ENCODE results near the gene G6PC3.
A peak's percentile ranks its signal among the peaks of the same experiment; 100 is the strongest.

Gene G6PC3

GRCh38 chr17:44063704-44064639 is 6.6 kb upstream of the G6PC3 start:
- no peak overlapping the region for H3K27ac ChIP-seq (ENCODE audit: low read length)
- no peak overlapping the region for H3K4me3 ChIP-seq (ENCODE audit: low read length)
- H3K36me3 ChIP-seq (ENCODE audit: control insufficient read depth, low read depth, low read length): peaks cover 40% of the 10 kb centered on the region
- peaks cover 7% of the 10 kb centered on the region for H3K4me1 ChIP-seq (ENCODE audit: control insufficient read depth, low read depth, low read length)
- H3K27me3 ChIP-seq (ENCODE audit: control insufficient read depth, insufficient read depth, low read length): no peaks in the 10 kb centered on the region
- H3K9ac ChIP-seq (ENCODE audit: low read length): no peak overlapping the region
- no peaks in the 10 kb centered on the region for H3K9me3 ChIP-seq (ENCODE audit: control insufficient read depth, low read depth, low read length)

GRCh38 chr17:44065668-44066203 is 4.8 kb upstream of the G6PC3 start:
- H3K9ac ChIP-seq (ENCODE audit: low read length): peak overlapping the region; percentile 98
- H3K4me3 ChIP-seq (ENCODE audit: low read length): peak overlapping the region; percentile 99
- H3K36me3 ChIP-seq (ENCODE audit: control insufficient read depth, low read depth, low read length): peaks cover 29% of the 10 kb centered on the region
- no peaks in the 10 kb centered on the region for H3K9me3 ChIP-seq (ENCODE audit: control insufficient read depth, low read depth, low read length)
- peak overlapping the region; percentile 88 for H3K27ac ChIP-seq (ENCODE audit: low read length)
- no peaks in the 10 kb centered on the region for H3K27me3 ChIP-seq (ENCODE audit: control insufficient read depth, insufficient read depth, low read length)
- peaks cover 10% of the 10 kb centered on the region for H3K4me1 ChIP-seq (ENCODE audit: control insufficient read depth, low read depth, low read length)

GRCh38 chr17:44066204-44066930 is 4.2 kb upstream of the G6PC3 start, which contains the start of gene LSM12:
Gene LSM12, minus strand, starts transcription at chr17:44066671. Its CDS starts 84 bp downstream, at chr17:44066587.
- Histone ChIP-seq H3K4me3 (ENCODE audit: low read length) (peak within 1 kb of the TSS; percentile 99), H3K9ac (ENCODE audit: low read length) (peak within 1 kb of the TSS; percentile 98), H3K9me3 (ENCODE audit: control insufficient read depth, low read depth, low read length) (no peaks in the 10 kb centered on the region), H3K36me3 (ENCODE audit: control insufficient read depth, low read depth, low read length) (peaks cover 26% of the 10 kb centered on the region), H3K4me1 (ENCODE audit: control insufficient read depth, low read depth, low read length) (peaks cover 10% of the 10 kb centered on the region), H3K27ac (ENCODE audit: low read length) (peak within 1 kb of the TSS; percentile 88), H3K27me3 (ENCODE audit: control insufficient read depth, insufficient read depth, low read length) (no peaks in the 10 kb centered on the region)

GRCh38 chr17:44067545-44067940 is 3.0 kb upstream of the G6PC3 start:
- H3K9me3 ChIP-seq (ENCODE audit: control insufficient read depth, low read depth, low read length): no peaks in the 10 kb centered on the region
- peaks cover 18% of the 10 kb centered on the region for H3K36me3 ChIP-seq (ENCODE audit: control insufficient read depth, low read depth, low read length)
- H3K4me3 ChIP-seq (ENCODE audit: low read length): no peak overlapping the region
- H3K9ac ChIP-seq (ENCODE audit: low read length): no peak overlapping the region
- peaks cover 17% of the 10 kb centered on the region for H3K4me1 ChIP-seq (ENCODE audit: control insufficient read depth, low read depth, low read length)
- H3K27me3 ChIP-seq (ENCODE audit: control insufficient read depth, insufficient read depth, low read length): no peaks in the 10 kb centered on the region
- no peak overlapping the region for H3K27ac ChIP-seq (ENCODE audit: low read length)

GRCh38 chr17:44069974-44070454 is 521 bp upstream of the G6PC3 start:
- H3K4me1 ChIP-seq (ENCODE audit: control insufficient read depth, low read depth, low read length): peaks cover 16% of the 10 kb centered on the region
- peak overlapping the region; percentile 63 for H3K4me3 ChIP-seq (ENCODE audit: low read length)
- H3K36me3 ChIP-seq (ENCODE audit: control insufficient read depth, low read depth, low read length): peaks cover 9% of the 10 kb centered on the region
- no peaks in the 10 kb centered on the region for H3K27me3 ChIP-seq (ENCODE audit: control insufficient read depth, insufficient read depth, low read length)
- no peaks in the 10 kb centered on the region for H3K9me3 ChIP-seq (ENCODE audit: control insufficient read depth, low read depth, low read length)
- H3K27ac ChIP-seq (ENCODE audit: low read length): peak overlapping the region; percentile 74
- H3K9ac ChIP-seq (ENCODE audit: low read length): peak overlapping the region; percentile 67

- H3K4me3 ChIP-seq (ENCODE audit: low read length): peak overlapping the region; percentile 93
- H3K27me3 ChIP-seq (ENCODE audit: control insufficient read depth, insufficient read depth, low read length): no peaks in the 10 kb centered on the region
- peak overlapping the region; percentile 79 for H3K27ac ChIP-seq (ENCODE audit: low read length)
These were observed 624 bp downstream of the G6PC3 start for GRCh38 chr17:44071198-44071520.

GRCh38 chr17:44071772-44072171 is 1.2 kb downstream of the G6PC3 start:
- Histone ChIP-seq H3K4me3 (ENCODE audit: low read length) (peak overlapping the region; percentile 93), H3K27ac (ENCODE audit: low read length) (peak overlapping the region; percentile 79), H3K9ac (ENCODE audit: low read length) (peak overlapping the region; percentile 91), H3K36me3 (ENCODE audit: control insufficient read depth, low read depth, low read length) (peaks cover 25% of the 10 kb centered on the region), H3K9me3 (ENCODE audit: control insufficient read depth, low read depth, low read length) (no peaks in the 10 kb centered on the region), H3K27me3 (ENCODE audit: control insufficient read depth, insufficient read depth, low read length) (no peaks in the 10 kb centered on the region), H3K4me1 (ENCODE audit: control insufficient read depth, low read depth, low read length) (peaks cover 11% of the 10 kb centered on the region)

More at GRCh38 chr17:44071198-44071520, 624 bp downstream of the G6PC3 start:
- peaks cover 11% of the 10 kb centered on the region for H3K4me1 ChIP-seq (ENCODE audit: control insufficient read depth, low read depth, low read length)
- H3K36me3 ChIP-seq (ENCODE audit: control insufficient read depth, low read depth, low read length): peaks cover 18% of the 10 kb centered on the region
- H3K9ac ChIP-seq (ENCODE audit: low read length): peak overlapping the region; percentile 91
- no peaks in the 10 kb centered on the region for H3K9me3 ChIP-seq (ENCODE audit: control insufficient read depth, low read depth, low read length)

GRCh38 chr17:44074231-44074910 is 3.8 kb downstream of the G6PC3 start:
- Histone ChIP-seq H3K27ac (ENCODE audit: low read length) (no peak overlapping the region), H3K4me1 (ENCODE audit: control insufficient read depth, low read depth, low read length) (peaks cover 11% of the 10 kb centered on the region), H3K9me3 (ENCODE audit: control insufficient read depth, low read depth, low read length) (no peaks in the 10 kb centered on the region), H3K36me3 (ENCODE audit: control insufficient read depth, low read depth, low read length) (peaks cover 32% of the 10 kb centered on the region), H3K27me3 (ENCODE audit: control insufficient read depth, insufficient read depth, low read length) (no peaks in the 10 kb centered on the region), H3K4me3 (ENCODE audit: low read length) (no peak overlapping the region), H3K9ac (ENCODE audit: low read length) (no peak overlapping the region)

- no peak overlapping the region for H3K27ac ChIP-seq (ENCODE audit: low read length)
- H3K9ac ChIP-seq (ENCODE audit: low read length): no peak overlapping the region
- H3K36me3 ChIP-seq (ENCODE audit: control insufficient read depth, low read depth, low read length): peaks cover 32% of the 10 kb centered on the region
These were observed 4.4 kb downstream of the G6PC3 start for GRCh38 chr17:44074911-44075285.

GRCh38 chr17:44075598-44076293 is 5.2 kb downstream of the G6PC3 start:
- peaks cover 7% of the 10 kb centered on the region for H3K4me1 ChIP-seq (ENCODE audit: control insufficient read depth, low read depth, low read length)
- H3K4me3 ChIP-seq (ENCODE audit: low read length): no peak overlapping the region
- no peaks in the 10 kb centered on the region for H3K9me3 ChIP-seq (ENCODE audit: control insufficient read depth, low read depth, low read length)
- no peaks in the 10 kb centered on the region for H3K27me3 ChIP-seq (ENCODE audit: control insufficient read depth, insufficient read depth, low read length)
- H3K9ac ChIP-seq (ENCODE audit: low read length): no peak overlapping the region
- peaks cover 32% of the 10 kb centered on the region for H3K36me3 ChIP-seq (ENCODE audit: control insufficient read depth, low read depth, low read length)
- H3K27ac ChIP-seq (ENCODE audit: low read length): no peak overlapping the region

More at GRCh38 chr17:44074911-44075285, 4.4 kb downstream of the G6PC3 start:
- H3K27me3 ChIP-seq (ENCODE audit: control insufficient read depth, insufficient read depth, low read length): no peaks in the 10 kb centered on the region
- H3K4me1 ChIP-seq (ENCODE audit: control insufficient read depth, low read depth, low read length): peaks cover 9% of the 10 kb centered on the region
- no peak overlapping the region for H3K4me3 ChIP-seq (ENCODE audit: low read length)
- no peaks in the 10 kb centered on the region for H3K9me3 ChIP-seq (ENCODE audit: control insufficient read depth, low read depth, low read length)
